ENCODE measurements around the gene SLC8A3.

Gene SLC8A3

DNA sequence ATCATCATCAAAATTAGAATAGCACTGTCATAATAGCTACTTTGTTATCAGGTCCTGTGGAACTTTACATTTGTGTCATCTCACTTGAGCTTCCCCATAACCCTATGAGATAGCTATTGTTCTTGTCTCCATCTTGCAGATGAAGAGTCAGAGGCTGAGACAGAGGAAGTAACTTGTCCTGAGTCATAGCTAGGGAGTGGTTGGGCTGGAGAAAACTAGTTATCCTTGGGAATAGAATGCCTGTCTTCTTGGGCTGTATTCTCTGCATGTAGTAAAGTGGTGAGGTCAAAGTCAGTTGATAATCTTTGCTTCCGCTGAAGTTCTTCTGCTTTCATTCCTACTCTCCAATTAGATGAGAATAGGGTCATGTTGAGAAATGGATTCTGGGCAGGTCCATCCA is 192.5 kb downstream of the SLC8A3 start:
- DNase-seq (ENCODE audit: low read depth): no peak
